ENCODE measurements around the gene PPIE.

DNA sequence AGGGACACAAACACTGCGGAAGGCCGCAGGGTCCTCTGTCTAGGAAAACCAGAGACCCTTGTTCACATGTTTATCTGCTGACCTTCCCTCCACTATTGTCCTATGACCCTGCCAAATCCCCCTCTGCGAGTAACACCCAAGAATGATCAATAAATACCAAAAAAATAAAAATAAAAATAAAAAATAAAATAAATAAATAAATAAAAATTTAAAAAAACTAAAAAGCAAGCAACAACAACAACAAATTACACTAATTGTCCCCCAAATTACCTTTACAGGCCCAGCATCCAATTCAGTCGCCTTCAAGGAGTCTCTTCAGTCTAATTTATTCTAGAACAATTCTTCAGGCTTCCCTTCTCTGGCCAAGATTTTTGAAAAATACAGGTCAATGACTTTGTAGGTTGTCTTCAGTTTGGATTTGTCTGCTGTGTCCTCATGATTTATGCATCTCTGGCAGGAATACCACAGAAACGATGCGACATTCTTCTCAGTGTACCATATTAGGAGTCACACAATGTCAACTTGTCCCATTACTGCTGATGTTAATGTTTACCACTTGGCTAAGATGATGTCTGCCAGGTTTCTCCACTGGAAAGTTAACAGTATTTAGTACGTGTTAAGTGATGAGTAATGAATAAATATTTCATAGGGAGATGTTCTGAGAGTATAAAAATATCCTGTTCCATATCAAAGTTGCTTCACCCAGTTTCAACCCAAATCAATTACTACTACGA, 70.3 kb downstream of the PPIE start:
- no peak for TF ChIP-seq GLIS3 (CRISPR knock-in tag; IDR thresholded peaks at IDR 0.05)
- TF ChIP-seq, protein P1, sequence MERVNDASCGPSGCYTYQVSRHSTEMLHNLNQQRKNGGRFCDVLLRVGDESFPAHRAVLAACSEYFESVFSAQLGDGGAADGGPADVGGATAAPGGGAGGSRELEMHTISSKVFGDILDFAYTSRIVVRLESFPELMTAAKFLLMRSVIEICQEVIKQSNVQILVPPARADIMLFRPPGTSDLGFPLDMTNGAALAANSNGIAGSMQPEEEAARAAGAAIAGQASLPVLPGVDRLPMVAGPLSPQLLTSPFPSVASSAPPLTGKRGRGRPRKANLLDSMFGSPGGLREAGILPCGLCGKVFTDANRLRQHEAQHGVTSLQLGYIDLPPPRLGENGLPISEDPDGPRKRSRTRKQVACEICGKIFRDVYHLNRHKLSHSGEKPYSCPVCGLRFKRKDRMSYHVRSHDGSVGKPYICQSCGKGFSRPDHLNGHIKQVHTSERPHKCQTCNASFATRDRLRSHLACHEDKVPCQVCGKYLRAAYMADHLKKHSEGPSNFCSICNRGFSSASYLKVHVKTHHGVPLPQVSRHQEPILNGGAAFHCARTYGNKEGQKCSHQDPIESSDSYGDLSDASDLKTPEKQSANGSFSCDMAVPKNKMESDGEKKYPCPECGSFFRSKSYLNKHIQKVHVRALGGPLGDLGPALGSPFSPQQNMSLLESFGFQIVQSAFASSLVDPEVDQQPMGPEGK (CRISPR knock-in tag; IDR thresholded peaks at IDR 0.05; ENCODE audit: borderline replicate concordance) = no peak
- no peak for TF ChIP-seq ZNF565 (CRISPR knock-in tag; conservative IDR thresholded peaks at IDR 0.05; ENCODE audit: low read depth)
